NCI-H446 (cell line): ENCODE data around the gene NPIPB6.
"Not testable (repeated sequence)": the region's sequence is repeated elsewhere in the genome, so short reads cannot be mapped to it uniquely, and the experiment has no call there.

Experiments
- DNase-seq, 2 experiments: peaks; one replicate each; lab custom pipeline; 2025; lab: John Stamatoyannopoulos, UW

NPIPB6 gene

GRCh38 chr16:28363408-28363807 lies at the start of gene NPIPB6:
Gene NPIPB6, minus strand, starts transcription at chr16:28363508. Its CDS starts 686 bp downstream, at chr16:28362822.
- not testable (repeated sequence) for DNase-seq

- not testable (repeated sequence) for DNase-seq
Measured at GRCh38 chr16:28403220-28404072, 40.1 kb upstream of the NPIPB6 start, which contains the start of gene EIF3CL. Gene EIF3CL, minus strand, starts transcription at chr16:28403841. Its CDS starts 223 bp downstream, at chr16:28403618.

GRCh38 chr16:28392054-28392453 lies 28.7 kb upstream of the NPIPB6 start:
- DNase-seq: not testable (repeated sequence)

- not testable (repeated sequence) for DNase-seq
Measured at GRCh38 chr16:28382177-28382867, 19.0 kb upstream of the NPIPB6 start.

GRCh38 chr16:28377822-28378221 lies 14.5 kb upstream of the NPIPB6 start:
- not testable (repeated sequence) for DNase-seq

- DNase-seq: not testable (repeated sequence)
Measured at GRCh38 chr16:28377108-28377625, 13.9 kb upstream of the NPIPB6 start.

- not testable (repeated sequence) for DNase-seq
Measured at GRCh38 chr16:28375115-28375514, 11.8 kb upstream of the NPIPB6 start.

- DNase-seq: not testable (repeated sequence)
Measured at GRCh38 chr16:28374281-28374680, 11.0 kb upstream of the NPIPB6 start.

GRCh38 chr16:28367926-28368325 lies 4.6 kb upstream of the NPIPB6 start:
- not testable (repeated sequence) for DNase-seq

- DNase-seq: not testable (repeated sequence)
Measured at GRCh38 chr16:28364268-28365173, 1.2 kb upstream of the NPIPB6 start.

- DNase-seq: not testable (repeated sequence)
Measured at GRCh38 chr16:28362600-28362999, 708 bp downstream of the NPIPB6 start.

- not testable (repeated sequence) for DNase-seq
Measured at GRCh38 chr16:28338230-28338629, 25.1 kb downstream of the NPIPB6 start.

GRCh38 chr16:28336940-28337710 lies 26.2 kb downstream of the NPIPB6 start:
- DNase-seq: not testable (repeated sequence)

GRCh38 chr16:28335678-28336077 lies 27.6 kb downstream of the NPIPB6 start:
- DNase-seq: not testable (repeated sequence)

- DNase-seq: not testable (repeated sequence)
Measured at GRCh38 chr16:28332632-28333031, 30.7 kb downstream of the NPIPB6 start.

GRCh38 chr16:28330981-28331380 lies 32.3 kb downstream of the NPIPB6 start:
- DNase-seq: not testable (repeated sequence)

- peak in 1 of 2 experiments; percentile 6 for DNase-seq
Measured at GRCh38 chr16:28330232-28330631, 33.1 kb downstream of the NPIPB6 start.

GRCh38 chr16:28326881-28327610 lies 36.3 kb downstream of the NPIPB6 start:
- peak in 1 of 2 experiments; percentile 3 for DNase-seq

- no peak for DNase-seq
Measured at GRCh38 chr16:28324887-28325279, 38.4 kb downstream of the NPIPB6 start.
